Measurements from ENCODE around the gene TOP3A.

DNA sequence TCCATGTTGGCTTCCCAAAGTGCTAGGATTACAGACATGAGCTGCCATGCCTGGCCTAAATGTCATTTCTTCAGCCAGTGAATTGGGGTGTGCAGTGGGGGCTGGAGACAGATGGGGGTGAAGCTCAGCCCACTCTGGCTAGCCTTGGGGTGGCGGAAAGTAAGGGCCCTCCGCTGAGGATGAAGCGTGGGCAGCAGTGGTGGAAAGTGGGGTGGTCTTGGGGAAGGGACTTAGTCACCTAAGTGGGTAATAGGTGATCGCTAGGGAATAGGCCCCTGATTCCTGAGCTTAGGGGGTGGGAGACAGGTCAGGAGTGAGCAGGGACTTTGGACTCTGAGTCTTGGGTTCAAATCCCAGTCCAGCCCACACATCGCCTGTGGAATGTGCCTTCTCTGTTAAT is 87.2 kb downstream of the TOP3A start:
- TF ChIP-seq, protein P1, sequence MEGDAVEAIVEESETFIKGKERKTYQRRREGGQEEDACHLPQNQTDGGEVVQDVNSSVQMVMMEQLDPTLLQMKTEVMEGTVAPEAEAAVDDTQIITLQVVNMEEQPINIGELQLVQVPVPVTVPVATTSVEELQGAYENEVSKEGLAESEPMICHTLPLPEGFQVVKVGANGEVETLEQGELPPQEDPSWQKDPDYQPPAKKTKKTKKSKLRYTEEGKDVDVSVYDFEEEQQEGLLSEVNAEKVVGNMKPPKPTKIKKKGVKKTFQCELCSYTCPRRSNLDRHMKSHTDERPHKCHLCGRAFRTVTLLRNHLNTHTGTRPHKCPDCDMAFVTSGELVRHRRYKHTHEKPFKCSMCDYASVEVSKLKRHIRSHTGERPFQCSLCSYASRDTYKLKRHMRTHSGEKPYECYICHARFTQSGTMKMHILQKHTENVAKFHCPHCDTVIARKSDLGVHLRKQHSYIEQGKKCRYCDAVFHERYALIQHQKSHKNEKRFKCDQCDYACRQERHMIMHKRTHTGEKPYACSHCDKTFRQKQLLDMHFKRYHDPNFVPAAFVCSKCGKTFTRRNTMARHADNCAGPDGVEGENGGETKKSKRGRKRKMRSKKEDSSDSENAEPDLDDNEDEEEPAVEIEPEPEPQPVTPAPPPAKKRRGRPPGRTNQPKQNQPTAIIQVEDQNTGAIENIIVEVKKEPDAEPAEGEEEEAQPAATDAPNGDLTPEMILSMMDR (IDR thresholded peaks at IDR 0.05): no peak
- no peak for TF ChIP-seq POLR2A (IDR thresholded peaks at IDR 0.05; ENCODE audit: low read depth)
